K562 (cell line): ENCODE measurements around the gene BTBD2. TPM values are rescaled to one million over a fixed set of nuclear protein-coding genes. Genes with fewer than 3 reads are reported as not detected.

Experiments used
- AFF1 ChIP-seq, 2 experiments: fragments of 450-650 bp; IDR thresholded peaks; 2 replicates each; pipeline ENCODE4 v1.6.1; 2018; ENCODE audit warnings: mild to moderate bottlenecking in 2 of 2, low read depth in 1 of 2; ENCODE audit not compliant: partially characterized antibody in 2 of 2
- CCNT2 ChIP-seq: IDR thresholded peaks from 2 replicates; pipeline ENCODE4 v1.6.1; 2011; ENCODE audit warnings: borderline replicate concordance, low read depth, mild to moderate bottlenecking, moderate library complexity, mixed read lengths, low read length; ENCODE audit not compliant: insufficient read length; ENCODE audit errors: extremely low read depth
- CREB1 ChIP-seq, 2 experiments: sonication (generic) in 1 of 2; formaldehyde crosslinking in 1 of 2; IDR thresholded peaks; 2 replicates each; pipeline versions ENCODE4 v1.6.1 to v1.8.0; 2012 to 2022; ENCODE audit warnings: inconsistent platforms in 1 of 2, mild to moderate bottlenecking in 1 of 2, missing genetic modification reagents in 1 of 2, moderate library complexity in 1 of 2
- GATAD2A ChIP-seq: fragments of 450-650 bp; IDR thresholded peaks from 2 replicates; pipeline ENCODE4 v1.6.1; 2017
- GTF2A2 ChIP-seq: IDR thresholded peaks from 2 replicates; pipeline ENCODE4 v1.6.1; 2016; ENCODE audit warnings: mild to moderate bottlenecking, missing genetic modification characterization, missing compliant biosample characterization
- ILK ChIP-seq: fragments of 450-650 bp; IDR thresholded peaks from 2 replicates; pipeline ENCODE4 v1.6.1; 2016; ENCODE audit warnings: missing genetic modification characterization, low read depth, mild to moderate bottlenecking, missing compliant biosample characterization, moderate library complexity, borderline replicate concordance
- MAZ ChIP-seq, 2 experiments: fragments of 450-650 bp in 1 of 2; sonication (generic) in 1 of 2; formaldehyde crosslinking; IDR thresholded peaks in 1 of 2; conservative IDR thresholded peaks in 1 of 2; 2 replicates each; pipeline versions ENCODE4 v1.4.0 to v1.5.0; 2020; ENCODE audit warnings: mild to moderate bottlenecking in 1 of 2, missing genetic modification reagents in 1 of 2
- MITF ChIP-seq: IDR thresholded peaks from 2 replicates; pipeline ENCODE4 v1.6.1; 2014; ENCODE audit warnings: antibody characterized with exemption
- PPARD ChIP-seq: fragments of 250-450 bp; sonication (Bioruptor Pico); IDR thresholded peaks from 2 replicates; pipeline ENCODE4 v1.8.0; 2022; ENCODE audit warnings: inconsistent platforms, mild to moderate bottlenecking, moderate library complexity
- RAD51 ChIP-seq: fragments of 450-650 bp; IDR thresholded peaks from 2 replicates; pipeline ENCODE4 v1.7.1; 2016; ENCODE audit warnings: low read depth, mild to moderate bottlenecking, borderline replicate concordance
- RBM17 ChIP-seq: fragments of 200-400 bp; formaldehyde crosslinking; IDR thresholded peaks from 2 replicates; pipeline ENCODE4 v1.6.1; 2017; ENCODE audit warnings: low read depth, mild to moderate bottlenecking, low read length, borderline replicate concordance
- TBP ChIP-seq: optimal IDR thresholded peaks from 2 replicates; pipeline ENCODE3; 2011; ENCODE audit warnings: low read depth, low read length, improper control_type of control experiment
- ZNF175 ChIP-seq: fragments of 200-800 bp; sonication (Bioruptor generic); IDR thresholded peaks from 2 replicates; pipeline ENCODE4 v1.6.1; 2016; ENCODE audit warnings: low read depth, mild to moderate bottlenecking, missing genetic modification characterization, missing compliant biosample characterization
- ZNF311 ChIP-seq: fragments of 250-450 bp; sonication (Bioruptor Pico); IDR thresholded peaks from 2 replicates; pipeline ENCODE4 v1.4.0; 2020; ENCODE audit warnings: mild to moderate bottlenecking, moderate library complexity
- polyA plus RNA-seq, 8 experiments: library from polyadenylated mRNA; depleted of rRNA in 4 of 8; stranded (reverse) in 5 of 8; unstranded in 3 of 8; fragments of >200 nt; fragmentation: Nextera tagmentation in 2 of 8; fragmentation: Illumina TruSeq in 1 of 8; extraction: Ambion mirVana in 2 of 8; extraction: Trizol in 1 of 8; gene quantifications; 2 replicates each; pipeline versions ENCODE4 v1.2.1 to v1.2.3, GENCODE V29; 2011 to 2014; ENCODE audit warnings: inconsistent platforms in 1 of 8, missing spikeins in 1 of 8
- total RNA-seq, 7 experiments: library from RNA; depleted of rRNA in 6 of 7; stranded (reverse); fragments of >200 nt in 6 of 7; fragmentation: Illumina TruSeq in 2 of 7; extraction: Trizol in 2 of 7; gene quantifications; 2 replicates each; pipeline versions ENCODE4 v1.2.1 to v1.2.3, GENCODE V29; 2011 to 2021; ENCODE audit warnings: low replicate concordance in 1 of 7
- TF ChIP-seq, protein P1 (sequence below): fragments of 450-650 bp; IDR thresholded peaks from 2 replicates; pipeline ENCODE4 v1.6.1; 2016; ENCODE audit warnings: borderline replicate concordance
- TF ChIP-seq, protein P2 (sequence below): fragments of 200-400 bp; formaldehyde crosslinking; IDR thresholded peaks from 2 replicates; pipeline ENCODE4 v1.6.1; 2017; ENCODE audit warnings: mild to moderate bottlenecking, low read depth, low read length, moderate library complexity

Gene BTBD2
- total and polyA plus RNA-seq, 9 of the 15 experiments (the other 6 are each of a cell fraction or from before 2014, with no cell fraction given) = 0.10 to 15.6 (median 6.9) TPM

DNA sequence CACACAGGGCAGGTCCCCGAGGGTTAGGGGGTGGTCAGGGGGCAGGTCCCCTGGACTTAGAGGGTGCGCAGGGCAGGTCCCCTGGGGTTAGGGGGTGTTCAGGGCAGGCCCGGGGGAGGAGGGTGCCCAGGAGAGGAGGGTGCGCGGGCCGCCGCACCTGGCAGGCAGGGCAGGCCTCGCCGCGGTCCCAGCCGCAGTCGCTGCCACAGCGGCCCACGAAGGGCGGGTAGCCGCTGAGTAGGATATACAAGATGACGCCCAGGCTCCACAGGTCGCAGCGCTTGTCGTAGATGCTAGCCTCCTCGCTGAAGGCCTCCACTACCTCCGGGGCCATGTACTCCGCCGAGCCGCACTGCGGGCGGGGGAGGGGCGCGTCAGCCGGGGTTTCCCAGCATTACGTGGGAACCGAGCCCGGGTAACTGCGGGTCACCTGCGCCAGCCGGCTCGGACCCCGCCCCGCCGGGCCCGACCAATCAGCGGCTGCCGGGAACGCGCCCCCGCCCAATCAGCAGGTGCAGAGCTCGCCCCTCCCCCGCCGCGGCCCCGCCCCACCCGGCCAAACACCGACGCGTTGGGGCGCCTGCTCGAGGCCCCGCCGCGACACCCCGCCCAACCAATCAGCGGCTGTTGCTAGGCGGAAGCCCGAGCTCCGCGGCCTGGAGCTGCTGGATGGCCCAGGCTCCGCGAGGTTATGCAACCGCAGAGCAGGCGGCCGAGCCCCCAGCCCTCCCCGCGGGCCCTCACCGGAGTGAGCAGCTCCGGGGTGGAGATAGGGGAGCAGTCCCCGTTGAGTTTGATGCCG is 26.4 kb upstream of the BTBD2 start (continued):
- TF ChIP-seq AFF1 (IDR thresholded peaks at IDR 0.05; ENCODE audit: low read depth in 1 of 2, partially characterized antibody in 2 of 2) = no peak
- TF ChIP-seq MITF = 0 out of 2 replicates have a peak, but pooled peaks have one; percentile 16
- no peak for TF ChIP-seq GATAD2A
- TF ChIP-seq PPARD (CRISPR knock-in tag) = no peak
- no peak for TF ChIP-seq ILK (tag)
- peak; percentile 58 to 81 for TF ChIP-seq MAZ (CRISPR knock-in tag; conservative IDR thresholded peaks at IDR 0.05 in 1 of 2, IDR thresholded peaks at IDR 0.05 in 1 of 2)
- TF ChIP-seq ZNF175 (CRISPR knock-in tag) = 0 out of 2 replicates have a peak, but pooled peaks have one; percentile 33
- TF ChIP-seq TBP = no peak
- peak; percentile 82 for TF ChIP-seq CCNT2
- TF ChIP-seq RAD51 = no peak
- TF ChIP-seq RBM17 = no peak
- no peak for TF ChIP-seq ZNF311 (CRISPR knock-in tag)
- TF ChIP-seq, protein P1, sequence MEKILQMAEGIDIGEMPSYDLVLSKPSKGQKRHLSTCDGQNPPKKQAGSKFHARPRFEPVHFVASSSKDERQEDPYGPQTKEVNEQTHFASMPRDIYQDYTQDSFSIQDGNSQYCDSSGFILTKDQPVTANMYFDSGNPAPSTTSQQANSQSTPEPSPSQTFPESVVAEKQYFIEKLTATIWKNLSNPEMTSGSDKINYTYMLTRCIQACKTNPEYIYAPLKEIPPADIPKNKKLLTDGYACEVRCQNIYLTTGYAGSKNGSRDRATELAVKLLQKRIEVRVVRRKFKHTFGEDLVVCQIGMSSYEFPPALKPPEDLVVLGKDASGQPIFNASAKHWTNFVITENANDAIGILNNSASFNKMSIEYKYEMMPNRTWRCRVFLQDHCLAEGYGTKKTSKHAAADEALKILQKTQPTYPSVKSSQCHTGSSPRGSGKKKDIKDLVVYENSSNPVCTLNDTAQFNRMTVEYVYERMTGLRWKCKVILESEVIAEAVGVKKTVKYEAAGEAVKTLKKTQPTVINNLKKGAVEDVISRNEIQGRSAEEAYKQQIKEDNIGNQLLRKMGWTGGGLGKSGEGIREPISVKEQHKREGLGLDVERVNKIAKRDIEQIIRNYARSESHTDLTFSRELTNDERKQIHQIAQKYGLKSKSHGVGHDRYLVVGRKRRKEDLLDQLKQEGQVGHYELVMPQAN = no peak; the same call in 1 of the 2 replicates
- TF ChIP-seq, protein P2, sequence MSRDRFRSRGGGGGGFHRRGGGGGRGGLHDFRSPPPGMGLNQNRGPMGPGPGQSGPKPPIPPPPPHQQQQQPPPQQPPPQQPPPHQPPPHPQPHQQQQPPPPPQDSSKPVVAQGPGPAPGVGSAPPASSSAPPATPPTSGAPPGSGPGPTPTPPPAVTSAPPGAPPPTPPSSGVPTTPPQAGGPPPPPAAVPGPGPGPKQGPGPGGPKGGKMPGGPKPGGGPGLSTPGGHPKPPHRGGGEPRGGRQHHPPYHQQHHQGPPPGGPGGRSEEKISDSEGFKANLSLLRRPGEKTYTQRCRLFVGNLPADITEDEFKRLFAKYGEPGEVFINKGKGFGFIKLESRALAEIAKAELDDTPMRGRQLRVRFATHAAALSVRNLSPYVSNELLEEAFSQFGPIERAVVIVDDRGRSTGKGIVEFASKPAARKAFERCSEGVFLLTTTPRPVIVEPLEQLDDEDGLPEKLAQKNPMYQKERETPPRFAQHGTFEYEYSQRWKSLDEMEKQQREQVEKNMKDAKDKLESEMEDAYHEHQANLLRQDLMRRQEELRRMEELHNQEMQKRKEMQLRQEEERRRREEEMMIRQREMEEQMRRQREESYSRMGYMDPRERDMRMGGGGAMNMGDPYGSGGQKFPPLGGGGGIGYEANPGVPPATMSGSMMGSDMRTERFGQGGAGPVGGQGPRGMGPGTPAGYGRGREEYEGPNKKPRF = no peak
- TF ChIP-seq CREB1 (IDR thresholded peaks at IDR 0.05) = peak; percentile 74
- TF ChIP-seq CREB1 (CRISPR knock-in tag; IDR thresholded peaks at IDR 0.05) = peak; percentile 66
- no peak for TF ChIP-seq GTF2A2 (tag)
